ENCODE measurements around the gene EME1. TPM values are rescaled to one million over a fixed set of nuclear protein-coding genes. Genes with fewer than 3 reads are reported as not detected.

The EME1 gene
- total RNA-seq, 1 experiment from 2014 or later, result 20.0 TPM

- H3K9ac ChIP-seq (ENCODE audit: low read length), result no peak overlapping the region
- H2AFZ ChIP-seq (ENCODE audit: low read length), result no peak overlapping the region
- BruUV-seq (replicated peaks), result no TSS peak
- H3K9me2 ChIP-seq (replicated peaks; ENCODE audit: low read length), result no peaks in the 10 kb centered on the region
- H3K4me2 ChIP-seq (ENCODE audit: low read length), result no peak overlapping the region
- H3K4me3 ChIP-seq (ENCODE audit: low read length), result no peak overlapping the region
- ATAC-seq (no peak), DNase-seq (no peak)
- intact Hi-C loops (cut with micrococcal nuclease), result no loop called here
- H3K27me3 ChIP-seq (ENCODE audit: low read length), result no peaks in the 10 kb centered on the region
- H3K27ac ChIP-seq (ENCODE audit: low read length), result no peak overlapping the region
- H3K36me3 ChIP-seq (ENCODE audit: low read depth, low read length), result peaks cover 44% of the 10 kb centered on the region
- no peaks in the 10 kb centered on the region; the same call in 1 of the 2 replicates for H4K20me1 ChIP-seq (ENCODE audit: low read length)
- H3F3A ChIP-seq (ENCODE audit: low read length, unreplicated experiment), result no peaks in the 10 kb centered on the region
- no peaks in the 10 kb centered on the region for H3K79me2 ChIP-seq (ENCODE audit: low read length)
- CTCF ChIA-PET, result no interaction called here
- TF ChIP-seq CTCF (conservative IDR thresholded peaks at IDR 0.05; ENCODE audit: low read depth, low read length), result no peak
- TF ChIP-seq EZH2phosphoT487 (IDR thresholded peaks at IDR 0.05; ENCODE audit: borderline replicate concordance, low read length), result no peak
- POLR2A ChIA-PET (ENCODE audit: unreplicated experiment), result no interaction called here
- no peaks in the 10 kb centered on the region for H3K9me3 ChIP-seq (ENCODE audit: low read length)
- H3K4me1 ChIP-seq (ENCODE audit: insufficient read depth, low read length), result no peaks in the 10 kb centered on the region
Measured at GRCh38 chr17:50356418-50356817, 16.6 kb upstream of the EME1 start.

- Histone ChIP-seq H3K27ac (ENCODE audit: low read length) (no peak overlapping the region), H3K4me1 (ENCODE audit: insufficient read depth, low read length) (no peaks in the 10 kb centered on the region), H3K9me3 (ENCODE audit: low read length) (no peaks in the 10 kb centered on the region), H2AFZ (ENCODE audit: low read length) (no peak overlapping the region), H3K36me3 (ENCODE audit: low read depth, low read length) (peaks cover 44% of the 10 kb centered on the region), H3K27me3 (ENCODE audit: low read length) (no peaks in the 10 kb centered on the region), H3K9me2 (replicated peaks; ENCODE audit: low read length) (no peaks in the 10 kb centered on the region), H3K4me2 (ENCODE audit: low read length) (no peak overlapping the region), H3K9ac (ENCODE audit: low read length) (no peak overlapping the region), H3K4me3 (ENCODE audit: low read length) (no peak overlapping the region), H3K79me2 (ENCODE audit: low read length) (no peaks in the 10 kb centered on the region), H3F3A (ENCODE audit: low read length, unreplicated experiment) (no peaks in the 10 kb centered on the region), H4K20me1 (ENCODE audit: low read length) (no peaks in the 10 kb centered on the region; the same call in 1 of the 2 replicates)
- no peak for DNase-seq
- BruUV-seq (replicated peaks), result no TSS peak
- intact Hi-C loops (cut with micrococcal nuclease), result no loop called here
- CTCF ChIA-PET, result no interaction called here
- TF ChIP-seq EZH2 (IDR thresholded peaks at IDR 0.05; ENCODE audit: low read length, unreplicated experiment) (no peak), CTCF (conservative IDR thresholded peaks at IDR 0.05; ENCODE audit: low read depth, low read length) (no peak), EZH2phosphoT487 (IDR thresholded peaks at IDR 0.05; ENCODE audit: borderline replicate concordance, low read length) (no peak)
- POLR2A ChIA-PET (ENCODE audit: unreplicated experiment), result no interaction called here
- ATAC-seq, result no peak
Measured at GRCh38 chr17:50356892-50357510, 16.0 kb upstream of the EME1 start.

DNA sequence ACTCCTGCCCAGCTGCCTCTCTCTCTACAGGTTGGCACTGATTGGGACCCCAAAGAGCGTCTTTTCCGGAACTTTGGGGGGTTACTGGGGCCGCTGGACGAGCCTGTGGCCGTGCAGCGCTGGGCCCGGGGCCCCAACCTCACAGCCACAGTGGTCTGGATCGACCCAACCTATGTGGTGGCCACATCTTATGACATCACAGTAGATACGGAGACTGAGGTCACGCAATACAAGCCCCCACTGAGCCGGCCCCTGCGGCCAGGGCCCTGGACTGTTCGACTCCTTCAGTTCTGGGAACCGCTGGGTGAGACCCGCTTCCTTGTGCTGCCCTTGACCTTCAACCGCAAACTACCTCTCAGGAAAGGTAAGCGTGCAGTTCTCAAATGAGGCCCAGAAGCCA, 14.9 kb upstream of the EME1 start:
- H3K9me2 ChIP-seq (replicated peaks; ENCODE audit: low read length), result no peaks in the 10 kb centered on the region
- H3K36me3 ChIP-seq (ENCODE audit: low read depth, low read length), result peaks cover 44% of the 10 kb centered on the region
- no TSS peak for BruUV-seq (replicated peaks)
- no peak for ATAC-seq
- no peak overlapping the region for H3K4me2 ChIP-seq (ENCODE audit: low read length)
- no peaks in the 10 kb centered on the region for H3K79me2 ChIP-seq (ENCODE audit: low read length)
- H3K9me3 ChIP-seq (ENCODE audit: low read length), result no peaks in the 10 kb centered on the region
- no peak for DNase-seq
- H2AFZ ChIP-seq (ENCODE audit: low read length), result no peak overlapping the region
- no peak overlapping the region for H3K27ac ChIP-seq (ENCODE audit: low read length)
- H3K27me3 ChIP-seq (ENCODE audit: low read length), result no peaks in the 10 kb centered on the region
- H3K4me1 ChIP-seq (ENCODE audit: insufficient read depth, low read length), result no peaks in the 10 kb centered on the region
- H3K4me3 ChIP-seq (ENCODE audit: low read length), result no peak overlapping the region
- no peak overlapping the region for H3K9ac ChIP-seq (ENCODE audit: low read length)
- ChIA-PET CTCF (no interaction called here), POLR2A (ENCODE audit: unreplicated experiment) (interaction anchor here (0.6 kb wide), 1 partner anchor 110 kb away, joined by 3 read pairs; no protein-coding TSS in a partner anchor)
- no peaks in the 10 kb centered on the region for H4K20me1 ChIP-seq (ENCODE audit: low read length)
- peaks cover 6% of the 10 kb centered on the region for H3F3A ChIP-seq (ENCODE audit: low read length, unreplicated experiment)
- intact Hi-C loops (cut with micrococcal nuclease), result no loop called here
- TF ChIP-seq EZH2 (IDR thresholded peaks at IDR 0.05; ENCODE audit: low read length, unreplicated experiment) (no peak), EZH2phosphoT487 (IDR thresholded peaks at IDR 0.05; ENCODE audit: borderline replicate concordance, low read length) (no peak), CTCF (conservative IDR thresholded peaks at IDR 0.05; ENCODE audit: low read depth, low read length) (no peak)
